Mucosa of descending colon (tissue), 3 donors: ENCODE results near the gene MSMB. TPM values are rescaled to one million over a fixed set of nuclear protein-coding genes. Genes with fewer than 3 reads are reported as not detected.
"Not testable (repeated sequence)": the region's sequence is repeated elsewhere in the genome, so short reads cannot be mapped to it uniquely, and the experiment has no call there.

Experiments
- ATAC-seq: fragments of 200-7000 bp; cut with Tn5 transposase; one replicate; pipeline ENCODE4 v1.9.1; 2020; ENCODE audit warnings: mild to moderate bottlenecking, moderate library complexity
- DNase-seq, 3 donors: peaks; one replicate each; pipeline ENCODE4 v3.0.0-alpha.2; 2020
- H3K36me3 ChIP-seq: fragments of 200-600 bp; one replicate; pipeline ENCODE4 v1.8.0; 2021; ENCODE audit warnings: low read depth, mild to moderate bottlenecking
- H3K4me1 ChIP-seq: fragments of 200-600 bp; one replicate; pipeline ENCODE4 v1.8.0; 2021; ENCODE audit warnings: low read depth, mild to moderate bottlenecking
- H3K4me3 ChIP-seq: fragments of 200-600 bp; one replicate; pipeline ENCODE4 v1.8.0; 2021; ENCODE audit warnings: mild to moderate bottlenecking
- H3K9me3 ChIP-seq: fragments of 200-600 bp; one replicate; pipeline ENCODE4 v1.8.0; 2021; ENCODE audit warnings: mild to moderate bottlenecking
- intact Hi-C, 2 donors: fragments of 100-400 bp; cut with DNase I in 1 of 2; cut with micrococcal nuclease in 1 of 2; formaldehyde crosslinking; loops; one replicate each; pipeline versions ENCODE4 v1.11.0 to v1.11.1; 2022; cut with DNase I, micrococcal nuclease
- total RNA-seq, 3 donors: library from RNA; stranded (reverse); fragmentation: NEBNext Ultra II Directional in 2 of 3; extraction: Animal tissue kit (Norgen Biotek cat#: 25700) in 2 of 3; gene quantifications; one replicate each; pipeline versions ENCODE4 v1.2.1 to v1.2.4, GENCODE V29; 2021 to 2023
- TF ChIP-seq, protein P1 (sequence below): fragments of 200-600 bp; IDR thresholded peaks from one replicate; pipeline ENCODE4 v1.8.0; 2022; ENCODE audit warnings: antibody characterized with exemption, mild to moderate bottlenecking
- donor health status: DM: no; HTN: no; CAD: no; lungs with moderate emphysema.
- donor health status: DM: no; HTN: no; CAD: no.
- donor health status: DM: no; HTN: yes; CAD: no.

MSMB gene
- total RNA-seq, 3 donors from 2014 or later, result not detected

DNA sequence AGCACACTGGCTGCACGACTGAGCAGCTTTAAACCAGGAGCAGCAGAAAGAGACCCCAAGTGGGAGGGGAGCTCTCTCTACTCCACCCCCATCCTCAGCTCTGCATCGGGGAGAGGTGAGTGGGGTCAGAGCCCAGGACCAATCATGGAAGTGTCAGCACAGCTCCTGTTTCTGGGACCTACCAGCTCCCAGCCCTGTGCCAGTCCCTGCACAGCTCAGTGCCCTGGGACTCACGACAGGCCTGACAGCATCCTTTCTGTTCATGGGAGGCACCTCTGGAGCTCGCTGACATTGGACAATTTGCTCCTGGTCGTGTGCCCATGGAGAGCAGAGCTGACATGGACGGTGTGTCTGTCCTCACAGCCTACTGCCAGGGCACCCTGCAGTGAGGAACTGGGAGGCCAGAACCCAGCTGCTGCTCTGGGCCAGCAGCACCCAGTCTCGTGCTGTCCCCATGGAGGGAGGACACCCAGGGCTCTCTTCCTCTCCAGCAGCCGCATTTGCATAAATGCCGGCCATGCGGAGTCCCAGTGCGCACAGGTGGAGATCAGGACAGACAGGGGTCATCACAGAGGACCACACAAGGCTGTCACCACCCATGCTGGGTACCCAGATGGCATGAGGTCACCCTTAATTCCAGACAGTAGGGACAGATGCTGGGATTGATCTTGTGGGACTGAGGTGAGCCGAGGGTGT lies 45.9 kb upstream of the MSMB start:
- TF ChIP-seq, protein P1, sequence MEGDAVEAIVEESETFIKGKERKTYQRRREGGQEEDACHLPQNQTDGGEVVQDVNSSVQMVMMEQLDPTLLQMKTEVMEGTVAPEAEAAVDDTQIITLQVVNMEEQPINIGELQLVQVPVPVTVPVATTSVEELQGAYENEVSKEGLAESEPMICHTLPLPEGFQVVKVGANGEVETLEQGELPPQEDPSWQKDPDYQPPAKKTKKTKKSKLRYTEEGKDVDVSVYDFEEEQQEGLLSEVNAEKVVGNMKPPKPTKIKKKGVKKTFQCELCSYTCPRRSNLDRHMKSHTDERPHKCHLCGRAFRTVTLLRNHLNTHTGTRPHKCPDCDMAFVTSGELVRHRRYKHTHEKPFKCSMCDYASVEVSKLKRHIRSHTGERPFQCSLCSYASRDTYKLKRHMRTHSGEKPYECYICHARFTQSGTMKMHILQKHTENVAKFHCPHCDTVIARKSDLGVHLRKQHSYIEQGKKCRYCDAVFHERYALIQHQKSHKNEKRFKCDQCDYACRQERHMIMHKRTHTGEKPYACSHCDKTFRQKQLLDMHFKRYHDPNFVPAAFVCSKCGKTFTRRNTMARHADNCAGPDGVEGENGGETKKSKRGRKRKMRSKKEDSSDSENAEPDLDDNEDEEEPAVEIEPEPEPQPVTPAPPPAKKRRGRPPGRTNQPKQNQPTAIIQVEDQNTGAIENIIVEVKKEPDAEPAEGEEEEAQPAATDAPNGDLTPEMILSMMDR, result no peak
- Histone ChIP-seq H3K36me3 (no peaks in the 10 kb centered on the region), H3K4me1 (no peaks in the 10 kb centered on the region), H3K4me3 (no peak overlapping the region), H3K9me3 (no peaks in the 10 kb centered on the region)
- ATAC-seq (peak; percentile 42), DNase-seq (peak in 1 of 3 donors; percentile 52)
- intact Hi-C loops, result no loop called here

DNA sequence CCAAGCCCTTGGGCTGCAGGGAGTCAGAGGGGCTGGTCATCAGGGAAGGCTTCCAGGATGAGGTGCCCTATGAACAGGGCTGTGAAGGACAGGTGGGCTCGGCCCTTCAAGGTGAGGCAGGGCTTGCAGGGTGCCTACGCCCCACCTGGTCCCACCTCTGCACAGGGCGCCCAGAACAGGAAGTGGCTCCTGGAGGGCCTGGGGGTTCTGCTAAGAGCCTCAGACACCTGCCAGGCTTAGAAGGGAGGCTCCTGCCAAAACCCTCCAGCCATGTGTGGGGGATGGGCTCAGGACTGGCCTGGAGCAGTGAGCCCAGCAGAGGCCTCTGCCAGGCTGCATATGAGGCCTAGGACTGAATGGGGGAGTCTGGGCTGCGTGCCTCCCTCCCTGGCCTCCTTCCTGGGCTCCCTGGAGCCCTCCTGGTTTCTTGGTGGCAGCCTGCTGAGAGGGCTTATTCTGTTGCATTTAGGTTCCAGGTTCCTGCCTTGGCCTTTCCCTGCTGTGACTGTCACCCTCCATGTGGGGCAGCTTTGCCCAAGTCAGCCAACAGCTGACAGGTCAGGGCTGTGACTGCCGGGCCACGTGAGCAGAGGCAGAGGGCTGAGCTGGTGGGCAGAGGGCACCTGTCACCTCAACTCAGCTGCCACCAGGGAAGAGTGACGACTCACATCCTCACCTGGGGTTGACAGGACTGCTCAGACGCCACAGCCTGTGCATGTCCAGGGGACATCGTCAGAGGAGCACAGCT lies 45.2 kb upstream of the MSMB start:
- peak; percentile 29 for ATAC-seq
- no peaks in the 10 kb centered on the region for H3K9me3 ChIP-seq
- intact Hi-C loops, result no loop called here
- TF ChIP-seq, protein P1, result no peak
- no peak overlapping the region for H3K4me3 ChIP-seq
- no peaks in the 10 kb centered on the region for H3K4me1 ChIP-seq
- DNase-seq, result peak in 1 of 3 donors; percentile 50
- no peaks in the 10 kb centered on the region for H3K36me3 ChIP-seq

DNA sequence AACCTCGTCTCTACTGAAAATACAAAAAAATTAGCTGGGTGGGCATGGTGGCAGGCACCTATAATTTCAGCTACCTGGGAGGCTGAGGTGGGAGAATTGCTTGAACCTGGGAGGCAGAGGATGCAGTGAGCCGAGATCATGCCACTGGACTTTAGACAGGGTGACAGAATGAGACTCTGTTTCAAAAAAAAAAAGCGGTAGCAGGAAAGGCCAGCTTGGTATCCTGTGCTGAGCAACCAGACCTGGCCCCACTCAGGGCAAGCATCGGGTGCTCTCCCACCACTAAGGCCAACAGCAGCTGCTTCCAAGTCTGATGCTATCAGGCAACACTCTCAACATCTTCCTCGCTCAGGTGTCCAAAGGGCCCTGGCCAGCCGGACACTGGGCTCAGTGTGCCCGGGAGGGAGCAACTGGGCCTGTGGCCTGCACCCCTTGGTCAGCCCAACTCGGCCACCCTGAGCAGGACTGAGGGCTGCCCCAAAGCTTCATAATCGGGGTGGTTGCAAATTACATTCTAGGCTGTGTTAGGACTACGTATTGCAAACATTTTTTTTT lies 44.3 kb upstream of the MSMB start:
- no peak overlapping the region for H3K4me3 ChIP-seq
- DNase-seq (no peak), ATAC-seq (no peak)
- TF ChIP-seq, protein P1, result no peak
- H3K9me3 ChIP-seq, result no peaks in the 10 kb centered on the region
- no peaks in the 10 kb centered on the region for H3K4me1 ChIP-seq
- no peaks in the 10 kb centered on the region for H3K36me3 ChIP-seq
- intact Hi-C loops, result no loop called here

DNA sequence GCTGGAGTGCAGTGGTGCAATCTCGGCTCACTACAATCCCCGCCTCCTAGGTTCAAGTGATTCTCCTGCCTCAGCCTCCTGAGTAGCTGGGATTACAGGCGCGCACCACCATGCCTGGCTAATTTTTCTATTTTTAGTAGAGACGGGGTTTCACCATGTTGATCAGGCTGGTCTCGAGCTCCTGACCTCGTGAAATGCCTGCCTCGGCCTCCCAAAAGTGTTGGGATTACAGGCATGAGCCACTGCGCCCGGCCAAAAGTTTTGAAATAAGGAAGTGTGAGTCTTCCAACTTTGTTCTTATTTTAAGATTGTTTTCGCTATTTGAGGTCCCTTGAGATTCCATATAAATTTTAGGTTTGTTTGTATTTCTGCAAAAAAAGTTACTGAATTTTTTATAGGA lies 41.3 kb upstream of the MSMB start:
- intact Hi-C loops, H3K36me3 ChIP-seq: not testable (repeated sequence)

DNA sequence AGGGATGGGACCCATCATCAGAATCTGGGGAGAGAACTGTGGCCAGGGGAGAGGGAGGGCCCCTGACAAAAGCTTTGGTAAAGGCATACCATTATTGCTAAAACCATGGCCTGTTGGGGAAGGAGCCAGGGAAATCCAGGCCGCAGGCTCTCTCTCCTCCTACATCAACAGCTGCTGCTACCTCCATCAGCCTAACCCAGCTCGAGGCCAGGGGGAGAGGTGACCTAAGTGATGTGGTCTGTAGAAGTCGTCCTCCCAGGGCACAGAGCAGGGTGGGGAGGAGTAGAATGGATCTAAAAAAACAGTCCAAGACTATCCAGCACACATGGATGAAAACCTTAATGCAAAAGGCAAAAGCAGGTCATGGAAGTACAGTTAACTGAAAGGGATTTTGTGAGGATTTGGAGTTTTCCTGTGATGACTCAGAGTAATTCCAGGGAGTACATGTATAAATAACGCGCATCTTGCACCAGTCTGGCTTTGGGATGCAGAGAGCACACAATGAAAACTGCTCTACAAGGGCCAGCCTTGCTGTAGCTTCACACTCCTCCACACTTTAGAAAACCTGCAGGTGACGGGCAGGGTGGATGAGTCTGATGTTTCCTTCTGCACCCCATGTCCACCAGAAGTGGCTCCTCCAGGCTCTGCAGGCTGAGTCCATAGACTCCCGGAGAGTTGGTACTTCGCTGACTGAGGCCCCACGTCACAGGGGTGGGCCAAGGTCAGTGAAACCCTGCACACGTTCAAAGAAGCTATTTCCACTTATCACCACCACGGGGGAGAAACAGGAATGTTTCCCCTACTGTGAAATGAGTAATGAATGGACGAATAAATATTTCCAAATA lies 38.5 kb upstream of the MSMB start:
- ATAC-seq (no peak), DNase-seq (no peak)
- intact Hi-C loops, result no loop called here
- Histone ChIP-seq H3K9me3 (no peaks in the 10 kb centered on the region), H3K36me3 (no peaks in the 10 kb centered on the region), H3K4me3 (no peak overlapping the region), H3K4me1 (no peaks in the 10 kb centered on the region)
- TF ChIP-seq, protein P1, result no peak

More for the DNA sequence above, 41.3 kb upstream of the MSMB start:
- ATAC-seq, H3K9me3 ChIP-seq, H3K4me3 ChIP-seq, DNase-seq, H3K4me1 ChIP-seq: not testable (repeated sequence)
